H1 (cell line): ENCODE measurements around the gene KLHL1. TPM values are rescaled to one million over a fixed set of nuclear protein-coding genes. Genes with fewer than 3 reads are reported as not detected.

Experiments
- CTCF ChIA-PET: fragments of 300-600 bp; sonication (Branson Sonifier 250); formaldehyde crosslinking; loops from one replicate; lab custom pipeline; 2021; ENCODE audit not compliant: partially characterized antibody; lab: Charles Lee
- POLR2A ChIA-PET: fragments of 300-600 bp; sonication (Branson Sonifier 250); formaldehyde crosslinking; loops from one replicate; lab custom pipeline; 2021; ENCODE audit warnings: inconsistent platforms; ENCODE audit not compliant: partially characterized antibody; lab: Charles Lee
- DNase-seq, 2 experiments: peaks; one replicate each; pipeline versions ENCODE4 v3.0.0 to v3.0.0-alpha.2; 2010 to 2022; ENCODE audit warnings: low spot score in 2 of 2, low read depth in 1 of 2, mixed read lengths in 1 of 2
- FAIRE-seq: peaks from 2 replicates; lab custom pipeline; 2011; peaks lifted over from hg19 to GRCh38; lab: Jason Lieb, UNC
- H2AFZ ChIP-seq: 2 replicates; pipeline ENCODE4 v1.8.1; 2012; ENCODE audit warnings: low read length, inconsistent platforms
- H2AK5ac ChIP-seq: 2 replicates; pipeline ENCODE4 v1.6.1; 2013; ENCODE audit warnings: low read depth, low read length
- H2BK120ac ChIP-seq: replicated peaks from 2 replicates; pipeline ENCODE3; 2013; ENCODE audit warnings: low read depth, low read length, inconsistent platforms
- H2BK12ac ChIP-seq: 2 replicates; pipeline ENCODE4 v1.6.1; 2013; ENCODE audit warnings: low read depth, low read length
- H2BK15ac ChIP-seq: 2 replicates; pipeline ENCODE4 v1.6.1; 2013; ENCODE audit warnings: low read length
- H2BK20ac ChIP-seq: 2 replicates; pipeline ENCODE4 v1.6.1; 2013; ENCODE audit warnings: low read length
- H2BK5ac ChIP-seq: 2 replicates; pipeline ENCODE4 v1.6.1; 2013; ENCODE audit warnings: low read depth, low read length
- H3K14ac ChIP-seq: 2 replicates; pipeline ENCODE4 v1.6.1; 2013; ENCODE audit warnings: inconsistent platforms; ENCODE audit not compliant: insufficient read length
- H3K18ac ChIP-seq: 2 replicates; pipeline ENCODE4 v1.6.1; 2013; ENCODE audit warnings: low read length; ENCODE audit errors: extremely low read depth
- H3K23ac ChIP-seq: 2 replicates; pipeline ENCODE4 v1.6.1; 2013; ENCODE audit warnings: inconsistent platforms; ENCODE audit not compliant: insufficient read length
- H3K23me2 ChIP-seq: 2 replicates; pipeline ENCODE4 v1.6.1; 2013; ENCODE audit warnings: low read depth, low read length
- H3K27ac ChIP-seq: 2 replicates; pipeline ENCODE4 v1.6.1; 2011; ENCODE audit warnings: low read depth, low read length, inconsistent platforms
- H3K27me3 ChIP-seq, 4 experiments: replicated peaks in 1 of 4; 1 replicate in 1 of 4; 2 replicates in 3 of 4; pipeline versions ENCODE4 v1.6.1 to v1.8.1; 2011 to 2013; ENCODE audit warnings: low read length in 3 of 4, mild to moderate bottlenecking in 3 of 4, inconsistent platforms in 2 of 4, mixed read lengths in 2 of 4, moderate library complexity in 1 of 4; ENCODE audit not compliant: control insufficient read depth in 3 of 4, insufficient read depth in 3 of 4; ENCODE audit errors: extremely low read depth in 1 of 4
- H3K36me3 ChIP-seq, 4 experiments: 2 replicates each; pipeline versions ENCODE4 v1.6.1 to v1.8.1; 2011 to 2013; ENCODE audit warnings: mild to moderate bottlenecking in 4 of 4, low read length in 3 of 4, moderate library complexity in 2 of 4, control low read depth in 1 of 4, inconsistent platforms in 1 of 4; ENCODE audit not compliant: insufficient read depth in 4 of 4, control insufficient read depth in 2 of 4
- H3K4ac ChIP-seq: replicated peaks from 2 replicates; pipeline ENCODE3; 2013; ENCODE audit warnings: low read length, low read depth, mixed read lengths, inconsistent platforms; ENCODE audit not compliant: insufficient read length
- H3K4me1 ChIP-seq, 4 experiments: replicated peaks in 1 of 4; 1 replicate in 1 of 4; 2 replicates in 3 of 4; pipeline versions ENCODE4 v1.6.1 to v1.8.1; 2011 to 2013; ENCODE audit warnings: low read length in 3 of 4, inconsistent platforms in 2 of 4, mixed read lengths in 1 of 4; ENCODE audit not compliant: insufficient read depth in 4 of 4, control insufficient read depth in 3 of 4
- H3K4me2 ChIP-seq, 2 experiments: 2 replicates each; pipeline versions ENCODE4 v1.6.1 to v1.8.1; 2011 to 2013; ENCODE audit warnings: low read depth in 2 of 2, low read length in 2 of 2, control low read depth in 1 of 2, inconsistent platforms in 1 of 2, mild to moderate bottlenecking in 1 of 2; ENCODE audit not compliant: insufficient read depth in 1 of 2
- H3K4me3 ChIP-seq, 4 experiments: fragments of 200-600, 300-600 bp in 1 of 4; sonication (generic), shearing (Covaris generic), sonication (Bioruptor Twin) in 1 of 4; 2 replicates each; pipeline versions ENCODE4 v1.5.1 to v1.8.1; 2011 to 2016; ENCODE audit warnings: low read length in 4 of 4, low read depth in 3 of 4, control low read depth in 2 of 4, inconsistent platforms in 2 of 4, mild to moderate bottlenecking in 2 of 4, mixed read lengths in 1 of 4, moderate library complexity in 1 of 4; ENCODE audit not compliant: insufficient read depth in 2 of 4; ENCODE audit errors: extremely low read depth in 1 of 4
- H3K56ac ChIP-seq: replicated peaks from 2 replicates; pipeline ENCODE3; 2013; ENCODE audit warnings: low read depth, mild to moderate bottlenecking, mixed read lengths, low read length, inconsistent platforms; ENCODE audit not compliant: insufficient read length
- H3K79me1 ChIP-seq: 2 replicates; pipeline ENCODE4 v1.6.1; 2013; ENCODE audit warnings: low read depth, low read length, control low read depth
- H3K79me2 ChIP-seq, 2 experiments: 2 replicates each; pipeline versions ENCODE4 v1.6.1 to v1.8.1; 2012 to 2013; ENCODE audit warnings: low read length in 2 of 2, mild to moderate bottlenecking in 2 of 2, inconsistent platforms in 1 of 2; ENCODE audit not compliant: insufficient read depth in 2 of 2, control insufficient read depth in 1 of 2
- H3K9ac ChIP-seq, 4 experiments: replicated peaks in 1 of 4; 1 replicate in 1 of 4; 2 replicates in 3 of 4; pipeline versions ENCODE4 v1.6.1 to v1.8.1; 2011 to 2013; ENCODE audit warnings: low read depth in 3 of 4, low read length in 3 of 4, control low read depth in 2 of 4, mild to moderate bottlenecking in 2 of 4, moderate library complexity in 2 of 4, inconsistent platforms in 1 of 4; ENCODE audit errors: extremely low read depth in 1 of 4
- H3K9me3 ChIP-seq, 2 experiments: 2 replicates each; pipeline versions ENCODE4 v1.6.1 to v1.8.1; 2012 to 2013; ENCODE audit warnings: mild to moderate bottlenecking in 2 of 2, moderate library complexity in 2 of 2, control low read depth in 1 of 2, inconsistent platforms in 1 of 2, low read depth in 1 of 2, low read length in 1 of 2, mixed read lengths in 1 of 2; ENCODE audit not compliant: insufficient read depth in 2 of 2
- H4K20me1 ChIP-seq, 2 experiments: replicated peaks in 1 of 2; 2 replicates each; pipeline versions ENCODE3 to v1.8.1; 2011 to 2013; ENCODE audit warnings: inconsistent platforms in 2 of 2, low read length in 2 of 2, mild to moderate bottlenecking in 1 of 2; ENCODE audit not compliant: insufficient read depth in 2 of 2, control insufficient read depth in 1 of 2
- H4K5ac ChIP-seq: 2 replicates; pipeline ENCODE4 v1.6.1; 2013; ENCODE audit warnings: low read length, low read depth, mixed read lengths, inconsistent platforms; ENCODE audit not compliant: insufficient read length
- H4K8ac ChIP-seq: 2 replicates; pipeline ENCODE4 v1.8.0; 2013; ENCODE audit warnings: mild to moderate bottlenecking, moderate library complexity, low read length, inconsistent platforms; ENCODE audit not compliant: insufficient read depth; ENCODE audit errors: extremely low read depth
- H4K91ac ChIP-seq: replicated peaks from 2 replicates; pipeline ENCODE3; 2013; ENCODE audit warnings: low read length, mixed read lengths, inconsistent platforms; ENCODE audit not compliant: insufficient read length
- BACH1 ChIP-seq: IDR thresholded peaks from 2 replicates; pipeline ENCODE4 v1.6.1; 2012; ENCODE audit warnings: low read length, improper control_type of control experiment
- WGBS, 2 experiments: shearing (Covaris generic) in 1 of 2; methylation state at CpG; one replicate each; pipeline versions ENCODE4 v1.1.6 to v1.1.7; 2013 to 2015; ENCODE audit warnings: low lambda C conversion rate in 2 of 2, mixed read lengths in 2 of 2, inconsistent platforms in 1 of 2, low coverage in 1 of 2, missing lambda C conversion rate in 1 of 2; ENCODE audit not compliant: insufficient replicate concordance in 2 of 2, insufficient coverage in 1 of 2, insufficient read length in 1 of 2; ENCODE audit errors: extremely low coverage in 1 of 2, missing lambda C conversion rate in 1 of 2; 5-methylcytosine and 5-hydroxymethylcytosine counted together
- polyA plus RNA-seq, 7 experiments: library from polyadenylated mRNA; depleted of rRNA in 3 of 7; stranded (reverse) in 5 of 7; unstranded in 2 of 7; fragments of >200 nt in 5 of 7; fragments of 200-250 nt in 2 of 7; gene quantifications; 1 replicate in 5 of 7; 2 replicates in 1 of 7; 4 replicates in 1 of 7; pipeline versions ENCODE4 v1.2.1 to v1.2.3, GENCODE V29; 2011 to 2013; ENCODE audit warnings: missing spikeins in 2 of 7, mixed read lengths in 2 of 7
- total RNA-seq: library from RNA; stranded (reverse); fragmentation: NEBNext Ultra II Directional; extraction: Animal tissue kit (Norgen Biotek cat#: 25700); gene quantifications from 2 replicates; pipeline ENCODE4 v1.2.1, GENCODE V29; 2021
- TF ChIP-seq, protein P1 (sequence below): IDR thresholded peaks from 2 replicates; pipeline ENCODE4 v1.6.1; 2011; ENCODE audit warnings: low read length, improper control_type of control experiment

The KLHL1 gene
- total and polyA plus RNA-seq, 2 of the 8 experiments (the other 6 are each of a cell fraction or from before 2014, with no cell fraction given), result not detected

DNA sequence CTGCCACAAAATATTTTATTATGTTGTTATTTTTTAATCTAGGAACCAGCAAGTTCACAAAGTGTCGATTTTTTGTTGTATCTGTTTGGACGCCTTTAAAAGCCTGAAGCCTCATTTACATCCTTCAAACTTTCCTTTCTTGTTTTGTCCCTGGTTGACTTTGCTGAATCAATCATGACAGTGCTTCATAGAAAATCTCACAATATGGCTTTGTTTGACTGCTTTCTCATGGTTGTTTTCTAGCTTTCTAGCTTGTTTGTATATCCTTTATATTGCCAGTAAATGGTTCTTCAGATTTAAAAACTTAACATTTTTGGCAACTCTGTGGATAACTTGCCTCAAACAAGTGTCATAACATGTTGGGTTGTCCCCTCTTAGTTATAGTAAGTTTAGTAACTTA, 84.7 kb downstream of the KLHL1 start:
- WGBS, 2 experiments, result 91% methylated on average over 2 of the region's 2 CpGs; no CpG with 5 or more reads in 1 of the 2 experiments
- H3K27ac ChIP-seq, result no peak overlapping the region
- no peak overlapping the region; the same call in 1 of the 2 replicates for H2AFZ ChIP-seq
- H3K79me1 ChIP-seq, result no peaks in the 10 kb centered on the region
- no peak overlapping the region for H2BK120ac ChIP-seq
- H2BK12ac ChIP-seq, result no peak overlapping the region
- no peak overlapping the region for H3K4me2 ChIP-seq
- no peak overlapping the region for H3K23ac ChIP-seq
- H3K4ac ChIP-seq, result no peak overlapping the region
- H3K27me3 ChIP-seq, result no peaks in the 10 kb centered on the region
- H3K18ac ChIP-seq, result no peak overlapping the region
- H2AK5ac ChIP-seq, result no peak overlapping the region
- H4K20me1 ChIP-seq, result no peaks in the 10 kb centered on the region
- ChIA-PET CTCF (no interaction called here), POLR2A (no interaction called here)
- H2BK20ac ChIP-seq, result no peak overlapping the region
- no peak overlapping the region for H4K8ac ChIP-seq
- no peak overlapping the region for H2BK5ac ChIP-seq
- H3K9me3 ChIP-seq, result no peaks in the 10 kb centered on the region
- H3K79me2 ChIP-seq, result no peaks in the 10 kb centered on the region
- H4K91ac ChIP-seq, result no peak overlapping the region
- no peaks in the 10 kb centered on the region for H3K4me1 ChIP-seq
- no peaks in the 10 kb centered on the region for H3K36me3 ChIP-seq
- no peak for FAIRE-seq
- H4K5ac ChIP-seq, result no peak overlapping the region
- TF ChIP-seq, protein P1, sequence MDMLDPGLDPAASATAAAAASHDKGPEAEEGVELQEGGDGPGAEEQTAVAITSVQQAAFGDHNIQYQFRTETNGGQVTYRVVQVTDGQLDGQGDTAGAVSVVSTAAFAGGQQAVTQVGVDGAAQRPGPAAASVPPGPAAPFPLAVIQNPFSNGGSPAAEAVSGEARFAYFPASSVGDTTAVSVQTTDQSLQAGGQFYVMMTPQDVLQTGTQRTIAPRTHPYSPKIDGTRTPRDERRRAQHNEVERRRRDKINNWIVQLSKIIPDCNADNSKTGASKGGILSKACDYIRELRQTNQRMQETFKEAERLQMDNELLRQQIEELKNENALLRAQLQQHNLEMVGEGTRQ, result no peak
- peak; percentile 40; the same call in 1 of the 2 replicates for TF ChIP-seq BACH1
- H3K23me2 ChIP-seq, result no peaks in the 10 kb centered on the region; the same call in 1 of the 2 replicates
- no peak overlapping the region for H3K9ac ChIP-seq
- no peak overlapping the region for H3K56ac ChIP-seq
- no peak overlapping the region for H2BK15ac ChIP-seq
- DNase-seq, result no peak
- no peak overlapping the region for H3K14ac ChIP-seq
- no peak overlapping the region for H3K4me3 ChIP-seq
